Stimulated activated CD8-positive, alpha-beta memory T cell treated with anti-CD3 and anti-CD28 coated beads, Interleukin-15, amount 100 ng/mL, for 24 hours (primary cell): ENCODE measurements around the gene NUP58.
A peak's percentile ranks its signal among the peaks of the same experiment; 100 is the strongest.

Experiments
- DNase-seq: peaks from one replicate; pipeline ENCODE4 v3.0.0-alpha.2; 2020; ENCODE audit warnings: low read depth

NUP58 gene

DNA sequence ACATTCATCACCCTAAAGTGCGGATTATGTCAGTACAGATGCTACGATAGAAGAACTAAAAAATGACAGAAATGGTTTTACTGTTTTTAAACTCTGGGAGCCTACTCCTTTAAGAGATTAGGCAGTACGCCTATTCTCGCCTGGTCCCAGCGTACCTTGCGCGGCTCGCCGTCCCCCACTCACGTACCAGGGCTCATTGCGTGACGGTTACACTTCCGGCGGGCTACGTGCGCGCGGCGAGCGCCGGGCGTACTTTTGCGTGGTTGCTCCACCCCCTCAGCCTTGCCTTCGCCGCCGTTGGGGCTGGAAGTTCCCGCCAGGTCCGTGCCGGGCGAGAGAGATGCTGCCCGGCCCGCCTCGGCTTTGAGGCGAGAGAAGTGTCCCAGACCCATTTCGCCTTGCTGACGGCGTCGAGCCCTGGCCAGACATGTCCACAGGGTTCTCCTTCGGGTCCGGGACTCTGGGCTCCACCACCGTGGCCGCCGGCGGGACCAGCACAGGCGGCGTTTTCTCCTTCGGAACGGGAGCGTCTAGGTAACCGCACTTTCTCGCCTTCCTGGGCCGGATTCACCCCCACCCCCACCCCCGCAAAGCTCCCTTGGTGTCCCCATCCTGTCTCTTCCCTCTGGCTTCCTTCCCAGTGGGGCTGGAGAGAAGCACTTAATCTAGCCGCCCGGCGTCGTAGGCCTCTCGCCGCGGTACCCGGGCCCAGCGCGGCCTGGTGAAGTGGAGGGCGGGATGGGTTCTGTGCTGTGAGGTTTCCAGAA is at the start of gene NUP58:
NUP58 (plus strand) TSS at position 279 of the 767 bp plus-strand sequence; CDS start at position 428, 149 bp downstream.
- peak; percentile 88 for DNase-seq

GRCh38 chr13:25252225-25252624 is 49.2 kb upstream of the NUP58 start:
- no peak for DNase-seq

DNA sequence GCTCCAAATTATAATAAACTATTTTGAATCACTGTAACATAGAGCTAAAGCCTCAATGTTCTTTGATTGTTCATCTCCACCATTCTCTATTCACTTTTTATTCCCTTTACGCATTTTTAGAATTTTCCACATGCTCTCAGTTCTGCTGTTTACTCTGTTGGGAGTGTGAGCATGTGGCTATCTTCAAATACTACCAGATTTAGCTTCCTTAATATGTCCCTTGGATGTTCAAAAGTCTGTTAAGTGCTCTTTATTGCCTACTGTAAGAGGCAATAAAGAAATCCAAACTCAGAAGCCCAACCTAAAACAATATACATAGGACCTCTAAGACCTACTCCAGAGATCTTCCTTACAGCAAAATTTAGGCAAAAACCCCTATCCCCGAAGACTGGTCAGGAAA is 48.7 kb upstream of the NUP58 start:
- no peak for DNase-seq

GRCh38 chr13:25253702-25254101 is 47.7 kb upstream of the NUP58 start:
- no peak for DNase-seq

DNA sequence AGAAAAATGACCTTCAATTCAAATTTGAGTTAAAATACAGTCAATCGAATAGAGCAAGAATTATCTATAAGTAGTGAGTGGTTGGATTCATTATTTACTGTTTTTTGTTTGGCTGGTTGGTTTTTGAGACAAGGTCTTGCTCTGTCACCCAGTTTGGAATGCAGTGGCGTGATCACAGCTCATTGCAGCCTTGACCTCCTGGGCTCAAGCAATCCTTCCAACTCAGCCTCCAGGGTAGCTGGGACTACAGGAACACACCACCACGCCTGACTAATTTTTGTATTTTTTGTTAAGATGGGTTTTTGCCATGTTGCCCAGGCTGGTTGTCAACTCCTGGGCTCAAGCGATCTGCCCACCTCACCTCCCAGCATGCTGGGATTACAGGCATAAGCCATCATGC is 39.2 kb upstream of the NUP58 start:
- no peak for DNase-seq

DNA sequence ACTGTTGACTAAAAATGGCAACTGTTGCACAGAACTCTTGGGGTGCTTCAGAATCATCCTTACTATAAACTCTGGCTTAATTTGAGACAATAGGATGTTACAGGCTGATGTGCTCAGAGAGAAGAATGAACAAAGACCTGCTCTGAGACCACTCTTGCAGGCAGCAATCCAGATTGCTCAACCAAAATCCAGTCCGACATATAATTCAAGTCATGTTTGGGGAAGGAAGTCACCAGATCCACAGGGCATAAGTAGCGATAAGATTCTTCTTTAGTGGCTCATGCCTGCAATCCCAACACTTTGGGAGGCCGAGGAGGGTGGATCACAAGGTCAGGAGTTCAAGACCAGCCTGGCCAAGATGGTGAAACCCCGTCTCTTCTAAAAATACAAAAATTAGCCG is 34.7 kb upstream of the NUP58 start:
- DNase-seq = no peak

DNA sequence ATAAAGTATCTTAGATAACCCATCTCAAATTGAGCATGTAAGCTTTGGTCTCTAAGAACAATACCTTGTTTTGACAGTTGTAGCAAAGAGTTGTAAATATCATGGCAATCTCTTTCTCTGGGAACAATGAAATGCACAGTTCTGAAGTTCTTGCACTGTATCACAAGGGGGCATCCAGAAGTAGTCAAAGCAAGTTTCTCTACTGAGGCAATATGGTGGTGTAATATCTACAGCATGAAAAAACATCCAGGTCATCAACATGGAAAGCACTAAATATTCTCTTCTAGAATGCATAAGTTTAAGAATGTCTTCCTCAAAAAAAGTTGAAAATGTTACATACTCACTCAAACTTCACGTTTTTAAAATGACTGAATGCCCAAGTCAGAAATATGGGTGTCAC is 33.7 kb upstream of the NUP58 start:
- DNase-seq = no peak

GRCh38 chr13:25268561-25268960 is 32.9 kb upstream of the NUP58 start:
- DNase-seq = no peak

GRCh38 chr13:25276748-25277147 is 24.7 kb upstream of the NUP58 start:
- no peak for DNase-seq

GRCh38 chr13:25280396-25280795 is 21.0 kb upstream of the NUP58 start:
- no peak for DNase-seq

DNA sequence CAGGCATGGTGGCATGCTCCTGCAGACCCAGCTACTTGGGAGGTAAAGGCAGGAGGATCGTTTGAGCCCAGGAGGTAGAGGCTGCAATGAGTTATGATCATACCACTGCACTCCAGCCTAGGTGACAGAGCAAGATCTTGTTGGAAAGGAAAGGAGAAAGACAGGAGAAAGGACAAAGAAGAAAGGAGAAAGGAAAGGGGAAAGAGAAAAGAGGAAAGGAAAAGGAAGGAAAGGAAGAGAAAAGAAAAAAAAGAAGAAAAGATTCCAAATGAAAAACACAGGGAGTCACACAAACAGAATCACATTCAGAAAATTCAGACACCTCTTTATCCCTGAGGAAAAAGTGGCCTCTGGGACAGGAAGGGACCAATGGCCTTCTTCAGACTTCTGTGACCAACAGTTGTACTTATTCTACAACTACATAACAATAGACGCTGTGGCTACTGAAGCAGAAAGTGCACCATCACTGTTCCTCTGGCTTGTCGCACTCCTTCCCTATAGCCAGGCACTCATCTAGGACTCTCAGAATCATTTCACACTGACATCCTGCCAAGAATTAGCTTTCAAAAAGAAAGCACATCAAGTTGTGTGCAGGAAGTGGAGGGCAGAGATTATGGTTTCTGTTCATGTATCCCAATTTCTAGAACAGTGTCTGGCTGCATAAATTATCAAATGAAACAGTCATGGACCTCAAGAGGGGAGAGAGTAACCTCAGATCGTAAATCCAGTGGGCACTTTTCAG is 20.1 kb upstream of the NUP58 start:
- no peak for DNase-seq

DNA sequence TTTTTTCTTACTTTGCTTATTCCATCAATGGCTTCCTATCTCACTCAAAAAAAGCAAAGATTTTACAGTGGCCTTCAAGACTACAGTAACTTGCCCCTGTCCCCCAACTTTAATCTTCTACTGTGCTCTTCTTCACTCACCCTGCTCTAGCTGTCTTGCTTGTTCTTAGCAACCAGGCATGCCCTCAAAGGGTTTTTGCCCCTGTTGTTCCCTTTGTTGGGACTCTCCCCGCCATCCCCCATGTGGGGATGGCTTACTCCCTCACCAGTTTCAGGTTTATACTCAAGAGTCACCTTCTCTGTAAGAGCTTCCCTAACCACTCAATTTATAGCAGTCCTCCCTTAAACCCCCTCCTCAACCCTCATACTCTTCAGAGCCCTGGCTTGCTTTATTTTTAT is 19.5 kb upstream of the NUP58 start:
- DNase-seq = no peak

- DNase-seq = no peak
These were observed 15.0 kb upstream of the NUP58 start for GRCh38 chr13:25286308-25286968.

- DNase-seq = peak; percentile 99
These were observed 14.2 kb upstream of the NUP58 start, which contains the start of gene MTMR6 for GRCh38 chr13:25286969-25287961. Gene MTMR6, minus strand, starts transcription at chr13:25287488. Its CDS starts 241 bp downstream, at chr13:25287247.

DNA sequence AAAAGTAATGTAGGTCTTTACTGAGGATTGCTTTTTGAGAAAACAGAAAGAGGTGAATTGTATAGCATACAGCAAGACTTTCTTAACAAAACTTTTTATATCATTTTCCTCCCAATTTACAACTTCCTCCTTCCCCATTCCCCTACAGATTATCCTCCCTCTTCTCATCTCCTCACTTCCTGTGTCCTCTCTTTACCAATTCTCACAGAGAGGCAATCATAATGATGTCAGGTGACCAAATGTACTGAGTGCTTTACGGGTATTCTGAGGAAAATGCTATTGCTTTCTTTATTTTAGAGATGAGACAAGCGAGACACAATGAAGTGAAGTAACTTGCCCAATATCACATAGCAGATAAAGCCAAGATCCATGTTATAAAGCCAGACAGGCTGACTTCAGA is 12.5 kb upstream of the NUP58 start:
- DNase-seq = no peak

DNA sequence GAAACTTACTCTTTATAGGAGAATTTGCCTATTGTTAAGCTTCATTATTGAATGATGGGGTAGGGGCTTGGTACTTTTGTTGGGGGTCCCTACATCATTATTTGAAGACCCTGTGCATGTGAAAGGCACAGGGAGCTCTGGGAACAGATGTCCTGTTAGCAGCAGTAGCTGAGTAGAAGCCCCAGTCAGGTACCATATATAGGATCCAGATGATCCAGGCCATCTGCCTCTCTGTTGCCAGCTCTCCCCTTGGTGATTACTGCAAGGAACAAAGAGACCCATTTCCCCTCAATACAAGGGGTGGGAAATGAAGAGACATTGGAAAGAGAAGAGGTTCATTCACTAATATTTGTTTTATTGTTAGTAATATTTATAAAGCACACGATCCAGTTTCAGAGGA is 9.7 kb upstream of the NUP58 start:
- DNase-seq = no peak

DNA sequence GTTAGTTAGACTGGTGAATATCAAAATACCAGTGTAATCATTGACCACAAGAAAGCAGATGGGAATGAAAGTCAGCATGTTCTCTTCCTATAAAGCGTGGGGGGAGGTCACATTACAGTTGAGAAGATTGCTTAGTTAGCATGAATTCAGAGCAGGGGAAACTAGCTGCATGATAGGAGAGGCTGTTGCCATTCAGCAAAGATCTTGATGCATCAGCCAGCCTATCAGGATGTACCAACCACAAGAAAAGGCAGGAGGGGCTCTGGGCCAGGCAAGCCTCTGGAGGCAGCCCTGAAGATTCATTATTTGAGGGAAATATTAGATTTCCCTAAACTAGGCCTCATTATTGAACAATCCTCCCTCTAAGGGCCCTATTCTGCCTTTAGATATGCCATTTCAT is 9.1 kb upstream of the NUP58 start:
- no peak for DNase-seq

DNA sequence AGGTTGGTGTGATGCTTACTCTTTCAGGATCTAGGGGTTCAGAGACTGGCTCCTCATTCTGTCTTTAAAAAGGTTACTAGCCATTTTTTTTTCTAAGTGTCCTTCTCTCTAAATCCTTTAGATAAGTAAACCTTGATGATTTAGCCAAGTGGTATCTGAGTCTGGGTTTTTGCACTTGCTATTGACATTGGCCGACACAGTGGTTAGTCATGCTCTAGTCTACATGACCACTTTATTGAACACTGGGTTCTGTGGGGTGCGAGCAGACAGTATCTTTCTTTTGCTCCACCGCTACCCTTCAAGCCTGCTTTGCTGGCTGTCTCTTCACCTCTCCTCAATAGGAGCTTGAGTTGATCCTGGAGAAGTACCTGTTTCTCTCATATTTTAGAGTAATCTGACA is 6.2 kb upstream of the NUP58 start:
- no peak for DNase-seq

GRCh38 chr13:25295701-25296100 is 5.7 kb upstream of the NUP58 start:
- DNase-seq = no peak

GRCh38 chr13:25300861-25301346 is 521 bp upstream of the NUP58 start:
- DNase-seq = no peak

GRCh38 chr13:25302121-25302520 is 696 bp downstream of the NUP58 start:
- DNase-seq = no peak
